ENCODE measurements around the gene COL28A1.

GRCh38 chr7:7418997-7419396 lies 116.7 kb downstream of the COL28A1 start:
- TF ChIP-seq GATA2 (IDR thresholded peaks at IDR 0.05; ENCODE audit: low read depth, low read length) (no peak), GATA3 (IDR thresholded peaks at IDR 0.05; ENCODE audit: low read depth, low read length) (no peak)
